SK-N-SH (cell line): Measurements from ENCODE around the gene TSPAN4.

Experiments
- CTCF ChIP-seq: fragments of 200-600 bp; sonication (generic); IDR thresholded peaks from 2 replicates; pipeline ENCODE4 v1.6.1; 2017; ENCODE audit warnings: antibody characterized with exemption, mild to moderate bottlenecking, moderate library complexity
- ELF1 ChIP-seq: IDR thresholded peaks from 2 replicates; pipeline ENCODE4 v1.4.0; 2012
- EP300 ChIP-seq, 2 experiments: IDR thresholded peaks; 2 replicates each; pipeline versions ENCODE4 v1.4.0 to v1.6.1; 2012; ENCODE audit warnings: borderline replicate concordance in 1 of 2, low read depth in 1 of 2, low read length in 1 of 2
- FOSL2 ChIP-seq: IDR thresholded peaks from 2 replicates; pipeline ENCODE4 v1.4.0; 2012; ENCODE audit warnings: low read depth, mild to moderate bottlenecking, moderate library complexity, borderline replicate concordance
- FOXM1 ChIP-seq: IDR thresholded peaks from 2 replicates; pipeline ENCODE4 v1.4.0; 2012; ENCODE audit warnings: low read depth, mild to moderate bottlenecking
- GABPA ChIP-seq: IDR thresholded peaks from 2 replicates; pipeline ENCODE4 v1.4.0; 2012; ENCODE audit warnings: low read depth, mild to moderate bottlenecking
- MXI1 ChIP-seq: IDR thresholded peaks from 2 replicates; pipeline ENCODE4 v1.6.1; 2012; ENCODE audit warnings: mild to moderate bottlenecking, low read depth, low read length, improper control_type of control experiment
- PBX3 ChIP-seq: IDR thresholded peaks from 2 replicates; pipeline ENCODE4; 2012
- POLR2AphosphoS5 ChIP-seq: IDR thresholded peaks from 2 replicates; pipeline ENCODE4 v1.6.1; 2012; ENCODE audit warnings: low read depth, low read length
- YY1 ChIP-seq: IDR thresholded peaks from 2 replicates; pipeline ENCODE4 v1.4.0; 2012; ENCODE audit warnings: low read depth, mild to moderate bottlenecking

- no peak for TF ChIP-seq YY1
- TF ChIP-seq EP300 (IDR thresholded peaks at IDR 0.05; ENCODE audit: borderline replicate concordance in 1 of 2, low read depth in 1 of 2, low read length in 1 of 2), result no peak
- no peak for TF ChIP-seq CTCF
- no peak for TF ChIP-seq PBX3
- no peak for TF ChIP-seq FOXM1
- TF ChIP-seq MXI1, result no peak
- TF ChIP-seq GABPA, result no peak
- no peak for TF ChIP-seq POLR2AphosphoS5
- TF ChIP-seq ELF1, result no peak
- no peak for TF ChIP-seq FOSL2
Measured at GRCh38 chr11:900545-900944, 57.9 kb downstream of the TSPAN4 start.
